ENCODE measurements around the gene PPP1R3D. TPM values are rescaled to one million over a fixed set of nuclear protein-coding genes. Genes with fewer than 3 reads are reported as not detected.

The PPP1R3D gene
- total and polyA plus RNA-seq, 9 of the 15 experiments (the other 6 are each of a cell fraction or from before 2014, with no cell fraction given) = 0.35 to 3.3 (median 1.8) TPM

- TF ChIP-seq E2F6 (IDR thresholded peaks at IDR 0.05; ENCODE audit: borderline replicate concordance in 1 of 2, extremely low read depth in 1 of 2, insufficient read depth in 1 of 2, insufficient read length in 1 of 2, low read depth in 1 of 2, low read length in 1 of 2, poor library complexity in 1 of 2, severe bottlenecking in 1 of 2) = peak; percentile 30 to 44
- TF ChIP-seq FOXK2 (conservative IDR thresholded peaks at IDR 0.05 in 1 of 2, IDR thresholded peaks at IDR 0.05 in 1 of 2; ENCODE audit: low read depth in 2 of 2) = no peak
- TF ChIP-seq ZNF311 (CRISPR knock-in tag; IDR thresholded peaks at IDR 0.05) = no peak
These were observed 840 bp downstream of the PPP1R3D start (continued) for GRCh38 chr20:59939052-59939878.

GRCh38 chr20:59938696-59939051 lies 1.4 kb downstream of the PPP1R3D start:
- Histone ChIP-seq H3K4me1 (replicated peaks in 1 of 2; ENCODE audit: control insufficient read depth in 2 of 2, insufficient read depth in 2 of 2, low read length in 2 of 2) (peaks cover 6 to 20% of the 10 kb centered on the region in 2 experiments; a peak in 4 of 5 replicates), H3K9me3 (replicated peaks; ENCODE audit: control insufficient read depth, insufficient read depth, low read depth, low read length) (no peaks in the 10 kb centered on the region), H4K20me1 (replicated peaks; ENCODE audit: control insufficient read depth, insufficient read depth, low read length) (no peaks in the 10 kb centered on the region), H3K79me2 (ENCODE audit: control insufficient read depth, insufficient read depth, low read length) (peaks cover 17% of the 10 kb centered on the region), H3K36me3 (ENCODE audit: control insufficient read depth, insufficient read depth, low read length) (peaks cover 16% of the 10 kb centered on the region; the same call in 1 of the 3 replicates), H2AFZ (ENCODE audit: low read depth, low read length) (no peak overlapping the region), H3K27ac (ENCODE audit: extremely low read depth, low read depth, low read length) (no peak overlapping the region), H3K27me3 (ENCODE audit: control insufficient read depth in 2 of 2, insufficient read depth in 2 of 2, low read length in 2 of 2) (no peaks in the 10 kb centered on the region), H3K4me2 (ENCODE audit: insufficient read depth, low read length) (no peak overlapping the region), H3K4me3 (no peak overlapping the region), H3K9me1 (ENCODE audit: control insufficient read depth, insufficient read depth, low read length) (no peaks in the 10 kb centered on the region), H3K9ac (ENCODE audit: insufficient read depth in 1 of 2, low read depth in 2 of 2, low read length in 2 of 2) (no peak overlapping the region)
- intact Hi-C loops (cut with micrococcal nuclease) (no loop called here), in situ Hi-C loops (cut with MboI) (no loop called here)
- ChIA-PET CTCF (ENCODE audit: low intra/inter-chr PET ratio) (no interaction called here), POLR2A (no interaction called here)
- TF ChIP-seq CEBPG (CRISPR knock-in tag; IDR thresholded peaks at IDR 0.05) (0 out of 2 replicates have a peak, but pooled peaks have one; percentile 10), CEBPG (tag; conservative IDR thresholded peaks at IDR 0.05 in 1 of 2, IDR thresholded peaks at IDR 0.05 in 1 of 2) (no peak), ILF3 (IDR thresholded peaks at IDR 0.05; ENCODE audit: borderline replicate concordance) (no peak)
- FAIRE-seq = no peak
- DNase-seq (ENCODE audit: extremely low read depth in 1 of 4, low spot score in 3 of 4) = no peak
- BruUV-seq (replicated peaks) = no TSS peak
- ATAC-seq = no peak
- 75% methylated on average over 3 of the region's 7 CpGs for WGBS (ENCODE audit: insufficient coverage, low coverage, missing lambda C conversion rate)
